HCT116 (cell line): ENCODE measurements around the gene ZC3HAV1.

Experiments
- EZH2 ChIP-seq: fragments of 200-600 bp; sonication (generic); IDR thresholded peaks from 2 replicates; pipeline ENCODE4 v1.6.1; 2017; ENCODE audit warnings: antibody characterized with exemption, mixed run types
- POLR2A ChIP-seq: IDR thresholded peaks from 2 replicates; pipeline ENCODE4 v1.7.0; 2011; ENCODE audit warnings: borderline replicate concordance; ENCODE audit not compliant: insufficient read depth, insufficient read length; ENCODE audit errors: extremely low read depth
- POLR2AphosphoS5 ChIP-seq: IDR thresholded peaks from 2 replicates; pipeline ENCODE4 v1.6.1; 2011; ENCODE audit warnings: mild to moderate bottlenecking, low read depth, low read length, moderate library complexity
- TCF7L2 ChIP-seq: IDR thresholded peaks from 2 replicates; pipeline ENCODE4 v1.7.0; 2011; ENCODE audit warnings: borderline replicate concordance, inconsistent platforms; ENCODE audit not compliant: insufficient read depth, insufficient read length; ENCODE audit errors: extremely low read depth
- ZNF274 ChIP-seq: fragments of 200-500 bp; sonication (Bioruptor generic); IDR thresholded peaks from 2 replicates; pipeline ENCODE4 v1.6.1; 2014; ENCODE audit warnings: mild to moderate bottlenecking, low read depth, low read length, inconsistent platforms

GRCh38 chr7:139117599-139118233 lies 8.2 kb upstream of the ZC3HAV1 start:
- no peak for TF ChIP-seq POLR2AphosphoS5
- no peak for TF ChIP-seq POLR2A
- TF ChIP-seq ZNF274, result no peak
- no peak for TF ChIP-seq TCF7L2
- no peak for TF ChIP-seq EZH2
